ENCODE results near the gene NUP188.
"Not testable (repeated sequence)": the region's sequence is repeated elsewhere in the genome, so short reads cannot be mapped to it uniquely, and the experiment has no call there.

NUP188 gene

DNA sequence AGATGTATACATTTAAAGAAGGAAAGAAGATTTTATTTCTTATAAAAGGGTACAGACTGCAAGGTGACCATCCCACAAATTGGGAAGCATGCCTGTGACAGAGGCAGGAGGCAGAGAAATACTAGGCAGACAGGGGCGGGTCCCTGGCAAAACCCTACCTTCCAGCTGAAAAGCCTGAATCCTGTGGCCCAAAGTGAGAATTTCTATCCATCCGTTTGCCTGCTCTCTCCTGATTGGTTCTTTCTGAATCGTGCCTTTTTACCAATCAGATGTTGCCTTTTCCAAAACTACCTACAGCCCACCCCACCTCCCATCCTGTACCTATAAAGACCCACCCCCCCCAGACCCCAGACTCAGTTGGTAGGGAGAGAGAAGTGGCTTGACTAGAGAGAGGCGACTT is 84.0 kb downstream of the NUP188 start:
- no peak for DNase-seq

DNA sequence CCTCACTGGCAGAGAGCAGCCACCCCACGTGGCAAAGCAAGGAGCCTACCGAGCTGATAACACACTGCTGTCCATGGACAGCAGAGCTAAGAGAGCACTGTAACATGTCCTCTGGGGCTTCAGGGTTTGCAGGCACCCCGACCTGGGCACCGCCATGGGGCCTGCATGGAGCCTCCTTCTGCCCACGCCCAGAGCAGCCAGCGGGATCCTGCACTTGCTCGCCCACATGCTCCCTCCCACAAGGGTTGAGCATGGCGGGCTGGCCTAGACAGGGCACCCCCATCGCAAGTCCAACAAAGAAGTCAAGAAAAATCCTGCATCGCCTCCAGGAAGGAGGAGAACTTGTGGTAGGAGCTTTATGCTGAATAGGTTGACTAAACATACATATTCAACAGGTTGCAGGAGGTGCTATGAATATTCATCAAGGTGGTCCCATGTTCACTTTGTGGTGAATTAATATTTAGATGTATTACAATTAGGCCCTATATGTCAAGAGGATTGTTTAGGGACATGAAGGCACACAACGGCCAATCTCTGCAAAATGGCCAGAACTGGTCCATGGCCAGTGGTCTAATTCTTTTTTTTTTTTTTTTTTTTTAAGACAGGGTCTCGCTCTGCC is 85.2 kb downstream of the NUP188 start:
- DNase-seq: no peak

DNA sequence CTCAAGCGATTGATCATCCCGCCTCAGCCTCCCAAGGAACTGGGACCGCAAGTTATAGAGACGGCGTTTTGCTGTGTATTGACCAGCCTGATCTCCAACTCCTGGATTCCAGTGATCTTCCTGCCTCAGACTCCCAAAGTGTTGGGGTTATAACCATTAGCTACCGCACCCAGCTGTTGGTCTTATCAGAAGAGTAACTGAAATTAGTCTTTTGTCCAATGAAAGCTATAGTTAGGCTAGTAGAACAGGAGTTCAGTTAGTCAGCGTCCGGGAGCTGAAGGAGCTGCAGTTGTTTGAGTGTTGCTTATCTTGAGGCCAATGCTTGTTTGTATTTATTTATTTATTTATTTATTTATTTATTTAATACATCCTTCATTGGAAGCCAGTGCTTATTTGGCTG is 85.7 kb downstream of the NUP188 start:
- no peak for DNase-seq

DNA sequence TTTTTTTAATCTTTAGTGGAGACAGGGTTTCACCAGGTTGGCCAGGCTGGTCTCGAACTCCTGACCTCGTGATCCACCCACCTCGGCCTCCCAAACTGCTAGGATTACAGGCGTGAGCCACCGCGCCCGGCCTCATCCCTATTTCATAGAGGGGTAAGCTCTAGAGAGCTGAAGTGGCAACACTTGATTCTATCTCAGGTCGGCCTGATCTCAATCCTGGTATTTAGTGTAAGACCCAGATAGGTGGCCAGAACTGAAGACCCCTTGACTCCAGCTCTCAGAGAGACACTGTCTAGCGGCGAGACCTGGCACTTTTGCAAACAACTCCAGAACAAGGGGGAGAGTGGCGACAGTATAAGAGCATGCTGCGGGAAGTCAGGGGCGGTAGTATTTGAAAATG is 88.3 kb downstream of the NUP188 start:
- not testable (repeated sequence) for DNase-seq

DNA sequence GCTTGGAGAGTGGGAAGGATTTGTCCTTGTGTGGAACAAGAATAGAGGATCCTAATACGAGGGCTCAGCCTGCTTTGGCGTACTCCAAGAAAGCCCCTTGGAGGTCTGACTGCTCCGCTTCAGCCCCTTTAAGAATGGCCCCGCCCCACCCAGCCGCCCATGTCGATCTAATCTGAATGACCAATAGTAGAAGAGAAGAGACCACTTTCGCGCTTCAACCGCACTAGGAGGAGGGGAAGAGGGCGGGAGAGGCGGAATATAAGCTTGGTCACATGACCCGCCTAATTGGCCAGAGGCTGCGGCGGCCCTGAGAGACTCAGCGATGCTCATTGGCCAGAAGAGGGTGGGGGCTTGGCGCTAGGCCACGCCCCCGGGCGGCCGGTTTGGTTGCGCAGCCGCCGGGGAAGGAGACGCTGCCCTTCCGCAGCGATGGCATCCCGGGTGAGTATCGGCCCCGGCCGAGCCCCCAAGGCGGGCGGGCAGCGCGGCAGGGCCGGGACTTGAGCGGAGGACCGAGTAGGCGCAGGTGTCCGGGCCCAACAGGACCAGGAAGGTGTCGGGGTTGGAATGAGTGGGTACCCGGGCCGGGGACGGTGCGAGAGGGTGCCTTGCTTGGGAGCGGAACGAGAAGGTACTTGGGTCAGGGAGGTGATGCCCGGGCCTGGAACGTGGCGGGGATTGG is 88.9 kb downstream of the NUP188 start, which contains the start of gene MIGA2:
Gene MIGA2 (plus strand): TSS at position 386 of the 682 bp plus-strand sequence. CDS start 3,969 bp downstream, outside the sequence.
- peak; percentile 97 for DNase-seq

DNA sequence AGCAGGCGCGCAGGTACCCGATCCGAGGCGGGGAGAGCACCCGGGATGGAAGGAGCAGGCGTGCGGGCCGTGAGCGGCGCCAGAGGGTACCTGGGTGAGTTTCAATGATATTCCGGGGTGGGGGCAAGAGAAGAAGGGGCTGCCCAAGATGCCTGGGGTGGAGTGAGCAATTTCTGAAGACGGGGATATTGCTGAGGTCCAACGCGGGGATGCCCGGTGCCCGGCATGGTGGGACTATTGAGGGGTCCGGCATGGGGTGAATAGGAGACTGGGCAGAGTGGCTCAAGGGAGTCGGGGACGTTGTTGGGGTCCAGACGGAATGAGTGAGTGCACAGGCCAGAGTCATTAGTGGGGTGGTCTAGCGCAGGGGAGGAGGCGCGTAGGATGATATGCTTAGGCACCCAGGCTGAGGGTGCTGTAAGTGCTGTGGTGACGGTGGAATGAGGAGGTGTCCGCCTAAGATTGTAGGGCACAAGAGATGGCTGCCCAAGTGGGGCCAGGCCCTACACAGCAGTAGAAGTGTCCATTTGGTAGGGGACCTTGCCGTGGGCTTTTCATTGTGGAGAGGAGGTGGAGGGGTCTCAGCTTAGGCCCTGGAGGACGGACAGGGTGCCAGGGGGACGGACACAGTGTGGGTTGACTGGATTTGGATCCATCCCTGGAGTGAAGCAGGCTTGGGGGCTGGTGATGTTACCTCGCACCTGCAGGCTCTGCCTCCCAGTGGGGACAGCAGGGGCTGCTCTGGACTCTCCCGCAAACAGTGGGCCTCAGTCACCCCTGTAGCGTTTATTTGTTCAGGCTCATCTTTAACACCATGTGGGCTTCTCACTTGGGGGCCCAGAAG is 89.6 kb downstream of the NUP188 start:
- no peak for DNase-seq

DNA sequence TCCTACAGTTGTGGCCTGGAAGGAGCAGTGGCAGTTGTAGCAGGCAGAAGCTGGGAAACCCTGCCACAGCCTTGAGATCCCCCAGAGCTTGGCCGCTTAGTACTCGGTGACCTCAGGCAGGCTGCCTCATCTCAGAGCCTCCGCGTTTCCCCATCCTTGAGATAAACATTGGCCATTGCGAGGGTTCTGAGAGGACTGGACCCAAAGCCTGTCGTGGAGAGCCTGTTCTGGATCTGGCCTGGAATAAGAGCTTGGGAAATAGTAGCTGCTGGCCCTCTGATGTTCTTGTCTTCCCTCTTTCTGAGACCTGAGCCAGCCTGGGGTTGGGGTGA is 90.2 kb downstream of the NUP188 start:
- DNase-seq: no peak

DNA sequence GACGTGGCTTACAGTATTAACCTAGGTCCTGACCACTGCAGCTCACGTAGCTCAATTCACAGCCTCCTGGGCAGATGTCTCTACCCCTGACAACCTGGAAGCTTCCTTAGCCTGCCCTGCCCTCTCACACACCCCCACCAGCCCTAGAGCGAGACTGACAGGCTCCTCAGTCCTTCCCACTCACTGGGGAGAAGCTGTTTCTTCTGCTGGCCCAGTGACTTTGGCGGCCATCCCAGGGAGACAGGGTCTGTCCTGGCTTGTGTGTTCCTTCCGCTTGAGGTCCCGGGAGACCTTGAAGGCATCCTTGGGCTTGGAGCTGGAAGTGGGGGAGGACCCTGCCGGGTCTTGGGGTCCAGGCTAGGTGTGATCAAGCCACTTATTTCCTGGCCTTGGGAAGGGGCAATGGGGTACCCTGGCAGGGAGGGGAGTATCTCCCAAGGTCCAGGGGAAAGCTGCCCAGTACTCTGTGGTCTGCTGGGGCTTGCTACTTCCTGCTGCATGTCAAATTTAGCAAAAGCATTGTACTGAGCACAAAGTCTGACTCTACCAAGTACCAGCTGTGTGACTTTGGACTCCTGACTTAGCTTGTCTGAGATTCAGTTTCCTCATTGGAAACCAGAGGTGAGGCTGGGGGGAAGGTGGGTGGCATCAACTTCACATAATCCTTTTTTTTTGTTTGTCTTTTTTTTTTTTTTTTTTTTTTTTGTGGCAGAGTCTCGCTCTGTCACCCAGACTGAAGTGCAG is 90.8 kb downstream of the NUP188 start:
- DNase-seq: no peak

DNA sequence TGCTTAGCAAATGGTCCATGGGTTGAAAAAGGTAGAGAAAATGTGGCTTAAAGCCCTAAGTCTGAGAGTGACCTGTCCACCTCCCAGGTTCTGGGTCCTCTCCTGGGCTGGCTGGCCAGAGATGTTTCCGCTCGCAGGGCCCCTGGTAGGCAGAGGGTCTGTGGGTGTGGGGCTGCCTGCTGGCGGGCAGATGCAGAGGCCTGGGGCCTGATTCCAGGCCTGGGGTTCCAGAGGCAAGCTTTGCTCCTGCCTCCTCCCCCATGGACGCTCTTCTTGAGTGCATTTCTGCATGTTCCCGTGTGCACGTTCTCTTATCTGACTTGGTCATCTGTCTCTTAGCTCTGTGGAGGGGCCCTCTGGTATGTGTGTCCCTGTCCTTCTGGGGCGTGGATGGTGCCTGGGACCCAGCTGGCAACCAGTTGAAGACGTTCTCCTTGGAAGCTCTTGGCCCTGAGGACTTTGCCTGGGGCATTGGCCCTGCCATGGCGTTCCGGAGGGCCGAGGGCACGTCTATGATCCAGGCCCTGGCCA is 92.7 kb downstream of the NUP188 start:
- DNase-seq: no peak

DNA sequence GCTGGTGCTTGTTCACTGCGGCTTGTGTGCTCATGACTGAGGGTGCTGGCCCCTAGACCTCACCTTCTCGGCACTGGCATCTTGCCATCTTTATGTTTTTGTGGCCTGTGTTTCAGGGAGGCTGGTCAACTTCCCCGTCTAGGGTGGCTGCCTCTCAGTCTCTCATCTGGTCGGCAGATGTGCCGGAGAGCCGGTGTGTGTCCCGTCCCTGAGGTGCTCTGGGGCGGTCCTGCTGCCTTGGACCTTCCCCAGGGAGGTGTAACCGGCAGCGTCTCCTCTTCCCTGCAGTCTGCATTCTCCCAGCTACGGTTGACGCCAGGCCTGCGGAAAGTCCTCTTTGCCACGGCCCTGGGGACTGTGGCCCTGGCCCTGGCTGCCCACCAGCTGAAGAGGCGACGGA is 94.5 kb downstream of the NUP188 start:
- DNase-seq: no peak

DNA sequence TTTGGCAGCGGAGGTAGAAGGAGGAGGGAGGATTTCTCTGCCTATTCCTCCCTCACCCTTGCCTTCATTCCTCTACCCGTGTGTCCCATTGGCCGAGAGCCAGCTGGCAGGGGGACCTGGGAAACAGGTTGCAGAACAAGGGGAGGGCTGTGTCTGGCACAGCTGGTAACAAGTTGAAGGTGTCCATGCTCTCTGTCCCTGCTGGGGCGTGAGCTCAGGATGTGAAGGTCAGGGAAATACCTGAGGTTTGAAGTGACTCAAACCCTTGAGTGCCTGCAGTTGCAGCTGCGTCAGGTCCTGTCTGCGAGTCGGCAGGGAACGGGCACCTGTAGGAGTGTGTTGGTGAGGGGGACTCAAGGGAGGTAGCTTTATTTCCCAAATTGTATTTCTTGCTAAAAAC is 105.1 kb downstream of the NUP188 start:
- DNase-seq: no peak

DNA sequence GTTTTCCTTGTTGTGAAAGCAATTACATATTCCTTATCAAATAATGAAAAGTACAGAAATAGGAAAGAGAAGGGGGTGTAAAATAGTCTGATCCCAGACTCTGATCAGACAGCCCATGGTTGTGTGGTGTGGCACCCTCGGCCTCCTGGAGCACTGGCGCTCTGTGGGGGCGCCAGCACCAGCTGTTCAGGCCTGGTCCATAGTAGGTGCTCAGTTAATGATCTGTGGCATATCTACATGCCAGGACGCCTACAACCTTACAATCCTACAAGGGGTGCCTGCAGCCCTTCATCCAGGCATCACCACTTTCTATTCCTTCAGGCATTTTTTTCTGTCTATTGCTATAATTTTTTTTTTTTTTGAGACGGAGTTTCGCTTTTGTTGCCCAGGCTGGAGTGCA is 105.5 kb downstream of the NUP188 start:
- no peak for DNase-seq

DNA sequence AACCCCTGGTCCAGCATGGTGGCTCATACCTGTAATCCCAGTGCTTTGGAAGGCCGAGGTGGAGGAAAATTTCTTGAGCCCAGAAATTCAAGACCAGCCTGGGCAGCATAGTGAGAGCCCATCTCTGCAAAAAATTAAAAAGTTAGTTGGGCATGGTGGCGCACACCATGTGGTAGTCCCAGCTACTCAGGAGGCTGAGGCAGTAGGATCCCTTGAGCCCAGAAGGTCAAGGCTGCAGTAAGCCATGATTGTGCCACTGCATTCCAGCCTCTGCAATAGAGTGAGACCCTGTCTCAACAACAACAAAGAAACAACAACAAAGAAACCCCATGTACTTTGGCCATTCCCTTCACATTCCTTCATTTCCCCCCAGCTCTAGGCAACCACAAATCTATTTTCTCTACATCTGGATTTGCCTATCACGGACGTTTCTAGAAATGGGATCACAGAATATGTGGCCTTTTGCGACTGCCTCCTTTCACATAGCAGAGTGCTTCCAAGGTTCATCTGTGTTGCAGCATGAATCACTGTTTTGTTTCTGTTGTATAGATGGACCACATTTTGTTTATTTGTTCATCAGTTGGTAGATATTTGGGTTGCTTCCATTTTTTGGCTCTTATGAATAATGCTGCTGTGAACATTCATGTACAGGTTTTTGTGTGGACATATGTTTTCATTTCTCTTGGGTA is 106.8 kb downstream of the NUP188 start:
- DNase-seq: no peak

Data from SIG-M5 (cell line).